HG03135 (cell line): ENCODE measurements around the gene IGFBP1.

ENCODE experiments used
- ATAC-seq: cut with Tn5 transposase; IDR thresholded peaks from one replicate; pipeline ENCODE4 v1.9.1; 2021; ENCODE audit warnings: mild to moderate bottlenecking, moderate library complexity; ENCODE audit not compliant: unreplicated experiment

The IGFBP1 gene

GRCh38 chr7:45901566-45901965 lies 13.3 kb downstream of the IGFBP1 start:
- ATAC-seq = no peak

GRCh38 chr7:45902820-45903219 lies 14.5 kb downstream of the IGFBP1 start:
- no peak for ATAC-seq

GRCh38 chr7:45909561-45909960 lies 21.3 kb downstream of the IGFBP1 start:
- no peak for ATAC-seq

- ATAC-seq = no peak
Measured at GRCh38 chr7:45910855-45911254, 22.6 kb downstream of the IGFBP1 start.

- no peak for ATAC-seq
Measured at GRCh38 chr7:45911311-45911710, 23.0 kb downstream of the IGFBP1 start.

- ATAC-seq = no peak
Measured at GRCh38 chr7:45912972-45913371, 24.7 kb downstream of the IGFBP1 start.

- no peak for ATAC-seq
Measured at GRCh38 chr7:45914911-45915310, 26.6 kb downstream of the IGFBP1 start.

GRCh38 chr7:45915606-45916005 lies 27.3 kb downstream of the IGFBP1 start:
- ATAC-seq = no peak

GRCh38 chr7:45917064-45917463 lies 28.8 kb downstream of the IGFBP1 start:
- ATAC-seq = no peak

- ATAC-seq = peak; percentile 72
Measured at GRCh38 chr7:45917658-45918057, 29.4 kb downstream of the IGFBP1 start.

- ATAC-seq = no peak
Measured at GRCh38 chr7:45918556-45918955, 30.3 kb downstream of the IGFBP1 start.

GRCh38 chr7:45919231-45919784 lies 31.0 kb downstream of the IGFBP1 start:
- ATAC-seq = no peak

GRCh38 chr7:45919993-45920459 lies 31.7 kb downstream of the IGFBP1 start:
- ATAC-seq = no peak

GRCh38 chr7:45920502-45921380 lies 32.5 kb downstream of the IGFBP1 start, which contains the start of gene IGFBP3:
TSS of gene IGFBP3 (minus strand) at chr7:45921272. CDS start at chr7:45921140, 132 bp downstream.
- no peak for ATAC-seq

GRCh38 chr7:45921381-45921698 lies 33.1 kb downstream of the IGFBP1 start:
- ATAC-seq = no peak

GRCh38 chr7:45921699-45922519 lies 33.6 kb downstream of the IGFBP1 start:
- ATAC-seq = no peak

GRCh38 chr7:45922810-45923209 lies 34.5 kb downstream of the IGFBP1 start:
- ATAC-seq = no peak

- no peak for ATAC-seq
Measured at GRCh38 chr7:45923290-45923689, 35.0 kb downstream of the IGFBP1 start.

- ATAC-seq = no peak
Measured at GRCh38 chr7:45923818-45924217, 35.5 kb downstream of the IGFBP1 start.

GRCh38 chr7:45924283-45924682 lies 36.0 kb downstream of the IGFBP1 start:
- no peak for ATAC-seq

GRCh38 chr7:45927721-45928120 lies 39.4 kb downstream of the IGFBP1 start:
- no peak for ATAC-seq

- ATAC-seq = no peak
Measured at GRCh38 chr7:45930967-45931366, 42.7 kb downstream of the IGFBP1 start.
